Subcutaneous preadipocyte (primary cell): ENCODE measurements around the gene PSRC1. TPM values are rescaled to one million over a fixed set of nuclear protein-coding genes. Genes with fewer than 3 reads are reported as not detected.

Source experiments
- total RNA-seq: library from RNA; depleted of rRNA; stranded (reverse); fragments of >200 nt; gene quantifications from 2 replicates; pipeline ENCODE4 v1.2.3, GENCODE V29; 2012

PSRC1 gene
- 13.6 and 20.9 TPM in 2 replicates for total RNA-seq

DNA sequence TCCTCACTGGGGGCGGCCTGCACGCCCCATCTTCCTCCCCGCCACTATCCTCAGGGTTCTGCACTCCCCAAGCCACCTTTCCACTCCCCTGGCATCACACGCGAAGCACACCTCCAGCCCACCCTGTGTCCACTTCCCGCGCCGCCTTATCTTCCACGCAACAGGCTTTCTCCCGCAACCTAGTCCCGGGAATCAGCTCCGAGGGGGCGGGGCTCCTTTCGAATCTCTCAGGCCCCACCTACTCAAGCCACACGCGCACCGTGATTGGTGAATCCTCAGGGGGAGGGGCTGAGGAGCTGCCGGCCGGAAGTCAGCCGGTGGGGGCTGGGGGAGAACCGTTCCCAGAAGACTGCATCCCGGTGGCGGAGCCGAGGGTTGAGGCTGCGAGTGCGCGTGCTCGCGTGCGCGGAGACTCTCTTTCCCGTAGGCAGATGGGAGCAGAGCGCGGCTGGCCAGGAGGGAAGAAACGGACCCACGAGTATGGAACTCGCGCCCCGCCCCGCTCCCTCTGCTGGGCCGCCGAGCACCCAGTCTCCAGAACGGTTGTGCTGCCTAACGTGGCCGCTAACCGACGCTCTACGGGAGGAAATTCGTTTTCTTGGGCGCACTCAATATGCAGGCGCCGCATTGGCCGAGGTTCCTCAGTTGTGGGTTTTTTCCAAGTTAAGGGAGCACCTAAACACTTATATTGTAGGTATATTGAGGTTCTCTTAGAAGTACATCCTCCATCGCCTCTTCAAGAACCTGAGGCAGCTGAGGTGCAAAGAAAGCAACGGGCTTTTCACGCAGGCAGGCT, at the start of gene PSRC1:
PSRC1 (minus strand) TSS at position 194 of the 796 bp plus-strand sequence.

DNA sequence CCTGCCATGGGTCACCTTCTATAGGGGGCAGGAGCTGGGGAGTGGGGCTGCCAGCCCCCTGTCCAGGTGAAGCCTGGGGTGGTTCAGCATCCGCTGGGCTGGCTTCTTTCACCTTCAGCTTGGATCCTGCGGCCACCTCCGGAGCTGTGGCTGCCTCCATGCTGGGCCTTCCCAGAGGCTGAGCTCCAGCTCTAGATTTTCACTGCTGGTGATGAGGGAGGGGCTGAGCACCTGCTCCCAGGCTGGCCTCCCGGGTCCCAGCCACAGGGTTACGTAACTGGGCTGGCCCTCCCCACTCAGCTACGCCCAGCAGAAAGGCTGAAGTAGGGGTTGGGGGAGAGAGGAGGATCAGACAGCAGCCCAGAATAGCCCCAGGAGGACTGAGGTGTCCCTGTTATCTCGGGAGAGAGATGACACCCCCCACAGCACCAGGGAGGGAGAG, 23.9 kb upstream of the PSRC1 start, which contains the start of gene MYBPHL:
MYBPHL (minus strand) TSS at position 180 of the 442 bp plus-strand sequence; CDS start at position 160, 20 bp downstream.

DNA sequence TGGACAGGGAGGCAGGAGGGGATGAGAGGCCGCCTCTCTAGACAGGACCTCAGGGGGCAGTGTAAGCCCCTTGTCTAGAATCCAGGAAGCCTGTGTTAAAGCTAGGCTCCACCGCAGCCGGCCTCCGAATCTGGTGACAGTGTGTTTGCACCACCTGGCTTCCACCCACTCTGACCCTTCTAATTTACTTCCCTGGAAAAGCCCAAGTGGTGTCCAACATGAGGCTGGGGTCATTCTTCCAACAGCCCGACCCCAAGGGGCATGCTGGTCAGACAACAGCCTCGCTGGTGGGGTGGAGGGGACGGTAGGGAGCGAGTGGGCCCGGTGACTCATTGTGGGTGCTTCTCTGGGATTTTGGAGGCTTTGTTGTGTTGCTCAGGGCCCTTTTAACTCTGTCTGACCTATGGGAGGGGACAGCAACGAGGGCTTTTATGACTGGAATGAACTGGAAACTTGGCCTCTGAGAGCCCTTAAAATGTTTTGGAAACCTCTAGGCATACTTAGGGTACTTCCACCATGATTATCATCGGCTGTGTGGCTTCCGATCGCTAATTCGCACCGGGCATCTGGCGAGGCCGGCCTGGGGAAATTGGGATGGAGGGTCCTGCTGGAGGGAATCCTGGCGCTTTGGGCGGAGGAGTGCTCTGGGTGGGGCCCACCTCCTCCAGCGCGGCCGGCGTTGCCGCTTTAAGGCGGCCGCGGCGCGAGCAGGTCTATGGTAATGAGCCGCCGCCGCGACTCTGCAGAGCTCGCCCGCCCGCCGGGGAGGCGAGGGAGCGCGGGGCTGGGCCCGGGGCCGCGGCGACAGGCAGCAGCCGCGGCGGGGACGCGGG, 33.9 kb downstream of the PSRC1 start, which contains the start of gene CELSR2:
CELSR2 (plus strand) TSS at position 743 of the 833 bp plus-strand sequence. CDS start 541 bp downstream, outside the sequence.

Other genes starting within 250 kb of the PSRC1 start
- gene WDR47, start 241.0 kb downstream of the PSRC1 start, total RNA-seq = 11.8 and 13.5 TPM in 2 replicates
- gene TAF13, start 207.1 kb downstream of the PSRC1 start, total RNA-seq = 37.8 and 44.6 TPM in 2 replicates
- 9.4 and 15.1 TPM in 2 replicates for gene TMEM167B, start 192.4 kb downstream of the PSRC1 start, total RNA-seq
- gene ELAPOR1, start 169.0 kb downstream of the PSRC1 start, total RNA-seq = under 0.01 and 0.20 TPM in 2 replicates
- 152 and 170 TPM in 2 replicates for gene SARS1, start 69.2 kb downstream of the PSRC1 start, total RNA-seq
- gene CELSR2, start 33.6 kb downstream of the PSRC1 start, total RNA-seq = under 0.01 TPM in 2 replicates
- not detected in 2 replicates for gene MYBPHL, start 23.9 kb upstream of the PSRC1 start, total RNA-seq
- 1.1 and 1.2 TPM in 2 replicates for gene SORT1, start 114.8 kb upstream of the PSRC1 start, total RNA-seq
- gene PSMA5, start 143.3 kb upstream of the PSRC1 start, total RNA-seq = 54.5 and 64.3 TPM in 2 replicates
- gene SYPL2, start 183.4 kb upstream of the PSRC1 start, total RNA-seq = 2.0 and 5.5 TPM in 2 replicates
- gene ATXN7L2, start 200.8 kb upstream of the PSRC1 start, total RNA-seq = 2.7 and 5.9 TPM in 2 replicates
- 4.5 and 4.8 TPM in 2 replicates for gene CYB561D1, start 210.9 kb upstream of the PSRC1 start, total RNA-seq
- gene AMIGO1, start 226.6 kb upstream of the PSRC1 start, total RNA-seq = 0.39 and 0.73 TPM in 2 replicates